ENCODE data around the gene APEH.
"Not testable (repeated sequence)": the region's sequence is repeated elsewhere in the genome, so short reads cannot be mapped to it uniquely, and the experiment has no call there.

APEH gene

GRCh38 chr3:49670940-49671290 lies 3.2 kb upstream of the APEH start:
- DNase-seq = no peak

GRCh38 chr3:49671291-49672288 lies 2.6 kb upstream of the APEH start:
- no peak for DNase-seq

GRCh38 chr3:49673121-49673714 lies 933 bp upstream of the APEH start:
- DNase-seq = no peak

- DNase-seq = no peak
Observed at GRCh38 chr3:49674497-49674983, 389 bp downstream of the APEH start.

- DNase-seq = no peak
Observed at GRCh38 chr3:49675912-49676311, 1.8 kb downstream of the APEH start.

- no peak for DNase-seq
Observed at GRCh38 chr3:49680493-49681231, 6.5 kb downstream of the APEH start.

- no peak for DNase-seq
Observed at GRCh38 chr3:49681232-49681522, 7.0 kb downstream of the APEH start.

- DNase-seq = no peak
Observed at GRCh38 chr3:49681543-49681942, 7.4 kb downstream of the APEH start.

- no peak for DNase-seq
Observed at GRCh38 chr3:49683162-49683561, 9.0 kb downstream of the APEH start.

GRCh38 chr3:49684453-49684852 lies 10.3 kb downstream of the APEH start:
- DNase-seq = not testable (repeated sequence)

- not testable (repeated sequence) for DNase-seq
Observed at GRCh38 chr3:49685103-49685502, 11.0 kb downstream of the APEH start.

- DNase-seq = not testable (repeated sequence)
Observed at GRCh38 chr3:49685846-49686245, 11.7 kb downstream of the APEH start.

GRCh38 chr3:49686346-49686745 lies 12.2 kb downstream of the APEH start:
- not testable (repeated sequence) for DNase-seq

- not testable (repeated sequence) for DNase-seq
Observed at GRCh38 chr3:49686769-49687423, 12.7 kb downstream of the APEH start.

GRCh38 chr3:49687424-49687795 lies 13.3 kb downstream of the APEH start:
- DNase-seq = not testable (repeated sequence)

GRCh38 chr3:49688338-49689045 lies 14.3 kb downstream of the APEH start:
- not testable (repeated sequence) for DNase-seq

- no peak for DNase-seq
Observed at GRCh38 chr3:49689046-49689907, 15.1 kb downstream of the APEH start, which contains the start of the genes MST1 and RNF123. Gene MST1, minus strand, starts transcription at chr3:49689474. Its CDS starts 783 bp downstream, at chr3:49688691. Gene RNF123, plus strand, starts transcription at chr3:49689557. Its CDS starts 1,609 bp downstream, at chr3:49691166.

- not testable (repeated sequence) for DNase-seq
Observed at GRCh38 chr3:49689908-49690624, 15.9 kb downstream of the APEH start.

GRCh38 chr3:49690856-49691255 lies 16.7 kb downstream of the APEH start:
- DNase-seq = not testable (repeated sequence)

GRCh38 chr3:49691481-49691880 lies 17.3 kb downstream of the APEH start:
- DNase-seq = not testable (repeated sequence)
